ENCODE results near the gene S100A9. TPM values are rescaled to one million over a fixed set of nuclear protein-coding genes. Genes with fewer than 3 reads are reported as not detected.

Gene S100A9
- total RNA-seq, 1 experiment from 2014 or later: 0.59 TPM

DNA sequence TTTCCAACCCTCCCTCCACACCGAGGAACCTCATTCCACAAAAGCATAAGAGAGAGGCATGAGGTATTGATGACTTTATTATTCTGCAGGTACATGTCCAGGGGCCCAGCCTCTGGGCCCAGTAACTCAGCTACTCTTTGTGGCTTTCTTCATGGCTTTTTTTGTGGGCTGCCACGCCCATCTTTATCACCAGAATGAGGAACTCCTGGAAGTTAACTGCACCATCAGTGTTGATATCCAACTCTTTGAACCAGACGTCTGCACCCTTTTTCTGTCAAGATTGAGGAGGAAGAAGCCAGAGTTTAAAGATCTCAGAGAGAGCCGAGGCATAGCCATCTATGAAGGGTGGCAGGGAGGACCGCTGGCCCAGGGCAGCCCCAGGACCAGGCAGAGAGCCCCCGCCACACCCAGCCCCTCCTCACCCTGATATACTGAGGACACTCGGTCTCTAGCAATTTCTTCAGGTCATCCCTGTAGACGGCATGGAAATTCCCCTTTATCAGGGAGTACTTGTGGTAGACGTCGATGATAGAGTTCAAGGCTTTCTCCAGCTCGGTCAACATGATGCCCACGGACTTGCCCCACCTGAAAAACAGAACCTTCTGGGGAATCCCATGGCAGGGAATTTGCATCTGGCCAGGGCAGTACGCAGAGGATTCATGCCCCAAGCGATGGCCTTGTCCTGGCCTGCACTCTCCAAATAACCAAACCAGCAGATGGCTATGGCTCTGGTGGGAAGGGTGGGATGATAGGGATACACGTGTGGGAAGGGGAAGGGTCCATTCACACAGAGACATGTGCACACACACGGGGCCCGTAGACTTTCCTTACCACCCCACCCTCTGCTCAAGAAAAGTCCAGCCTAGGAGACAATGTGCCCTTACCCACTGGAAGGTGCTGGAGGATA lies 32.6 kb downstream of the S100A9 start:
- H3K79me2 ChIP-seq (ENCODE audit: insufficient read depth, low read length): no peaks in the 10 kb centered on the region
- intact Hi-C loops (cut with micrococcal nuclease): no loop called here
- H2AFZ ChIP-seq (ENCODE audit: low read depth, low read length, poor library complexity, severe bottlenecking): no peak overlapping the region
- CTCF ChIA-PET: no interaction called here
- H3K27me3 ChIP-seq (ENCODE audit: insufficient read depth, low read length): peaks cover 72% of the 10 kb centered on the region
- DNase-seq (ENCODE audit: low read depth, low spot score): no peak
- no peak overlapping the region for H3K4me3 ChIP-seq (replicated peaks in 1 of 2; ENCODE audit: low read depth in 1 of 2, low read length in 2 of 2)
- TF ChIP-seq EZH2phosphoT487 (IDR thresholded peaks at IDR 0.05; ENCODE audit: borderline replicate concordance) (no peak), YY1 (IDR thresholded peaks at IDR 0.05; ENCODE audit: extremely low read depth, insufficient replicate concordance, low read depth, low read length) (no peak), CBX3 (IDR thresholded peaks at IDR 0.05; ENCODE audit: low read depth) (no peak), CEBPB (IDR thresholded peaks at IDR 0.05; ENCODE audit: low read depth) (no peak), ZNF274 (IDR thresholded peaks at IDR 0.05; ENCODE audit: low read depth, low read length) (no peak), SP1 (IDR thresholded peaks at IDR 0.05; ENCODE audit: low read depth) (no peak), ATF3 (IDR thresholded peaks at IDR 0.05) (no peak), RAD21 (IDR thresholded peaks at IDR 0.05; ENCODE audit: low read depth) (no peak), EGR1 (IDR thresholded peaks at IDR 0.05; ENCODE audit: low read depth) (no peak), ELF1 (IDR thresholded peaks at IDR 0.05; ENCODE audit: borderline replicate concordance, low read depth) (no peak), EZH2 (IDR thresholded peaks at IDR 0.05) (no peak), ZFX (IDR thresholded peaks at IDR 0.05) (no peak), SIN3A (IDR thresholded peaks at IDR 0.05; ENCODE audit: low read depth) (no peak), CTCF (IDR thresholded peaks at IDR 0.05 in 2 of 3, conservative IDR thresholded peaks at IDR 0.05 in 1 of 3; ENCODE audit: borderline replicate concordance in 1 of 3, insufficient read depth in 1 of 3, low read depth in 2 of 3, low read length in 2 of 3) (no peak), POLR2AphosphoS5 (IDR thresholded peaks at IDR 0.05; ENCODE audit: low read depth, low read length) (no peak), SRF (IDR thresholded peaks at IDR 0.05; ENCODE audit: low read depth) (no peak), JUND (IDR thresholded peaks at IDR 0.05) (no peak), FOSL1 (IDR thresholded peaks at IDR 0.05; ENCODE audit: low read depth) (no peak)
- TF ChIP-seq, protein P1, sequence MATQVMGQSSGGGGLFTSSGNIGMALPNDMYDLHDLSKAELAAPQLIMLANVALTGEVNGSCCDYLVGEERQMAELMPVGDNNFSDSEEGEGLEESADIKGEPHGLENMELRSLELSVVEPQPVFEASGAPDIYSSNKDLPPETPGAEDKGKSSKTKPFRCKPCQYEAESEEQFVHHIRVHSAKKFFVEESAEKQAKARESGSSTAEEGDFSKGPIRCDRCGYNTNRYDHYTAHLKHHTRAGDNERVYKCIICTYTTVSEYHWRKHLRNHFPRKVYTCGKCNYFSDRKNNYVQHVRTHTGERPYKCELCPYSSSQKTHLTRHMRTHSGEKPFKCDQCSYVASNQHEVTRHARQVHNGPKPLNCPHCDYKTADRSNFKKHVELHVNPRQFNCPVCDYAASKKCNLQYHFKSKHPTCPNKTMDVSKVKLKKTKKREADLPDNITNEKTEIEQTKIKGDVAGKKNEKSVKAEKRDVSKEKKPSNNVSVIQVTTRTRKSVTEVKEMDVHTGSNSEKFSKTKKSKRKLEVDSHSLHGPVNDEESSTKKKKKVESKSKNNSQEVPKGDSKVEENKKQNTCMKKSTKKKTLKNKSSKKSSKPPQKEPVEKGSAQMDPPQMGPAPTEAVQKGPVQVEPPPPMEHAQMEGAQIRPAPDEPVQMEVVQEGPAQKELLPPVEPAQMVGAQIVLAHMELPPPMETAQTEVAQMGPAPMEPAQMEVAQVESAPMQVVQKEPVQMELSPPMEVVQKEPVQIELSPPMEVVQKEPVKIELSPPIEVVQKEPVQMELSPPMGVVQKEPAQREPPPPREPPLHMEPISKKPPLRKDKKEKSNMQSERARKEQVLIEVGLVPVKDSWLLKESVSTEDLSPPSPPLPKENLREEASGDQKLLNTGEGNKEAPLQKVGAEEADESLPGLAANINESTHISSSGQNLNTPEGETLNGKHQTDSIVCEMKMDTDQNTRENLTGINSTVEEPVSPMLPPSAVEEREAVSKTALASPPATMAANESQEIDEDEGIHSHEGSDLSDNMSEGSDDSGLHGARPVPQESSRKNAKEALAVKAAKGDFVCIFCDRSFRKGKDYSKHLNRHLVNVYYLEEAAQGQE (IDR thresholded peaks at IDR 0.05; ENCODE audit: low read depth): no peak
- RAD21 ChIA-PET (ENCODE audit: low non-redundant PET in 1 of 2, low total read pairs in 2 of 2, uncharacterized antibody in 2 of 2, unreplicated experiment in 2 of 2): no interaction called here
- H3K4me1 ChIP-seq (ENCODE audit: control insufficient read depth in 1 of 2, insufficient read depth in 2 of 2, low read length in 2 of 2): no peaks in the 10 kb centered on the region
- H3K9me3 ChIP-seq (ENCODE audit: control insufficient read depth in 1 of 2, insufficient read depth in 1 of 2, low read depth in 1 of 2, low read length in 2 of 2): no peaks in the 10 kb centered on the region
- POLR2A ChIA-PET: no interaction called here
- no peak overlapping the region for H3K4me2 ChIP-seq (ENCODE audit: low read length)
- no peaks in the 10 kb centered on the region for H3K36me3 ChIP-seq (ENCODE audit: control insufficient read depth in 1 of 2, insufficient read depth in 2 of 2, low read length in 2 of 2)
- H3K9me2 ChIP-seq (ENCODE audit: insufficient read depth): no peaks in the 10 kb centered on the region
- H3K27ac ChIP-seq (ENCODE audit: low read depth, low read length): no peak overlapping the region
- no TSS peak for BruUV-seq (replicated peaks)
- no peaks in the 10 kb centered on the region for H4K20me1 ChIP-seq (ENCODE audit: insufficient read depth)
- ATAC-seq: no peak
- no peak overlapping the region for H3K9ac ChIP-seq (ENCODE audit: low read length)
